Kidney capillary endothelial cell (primary cell): ENCODE results near the gene XPO1.
A peak's percentile ranks its signal among the peaks of the same experiment; 100 is the strongest.
"Not testable (repeated sequence)": the region's sequence is repeated elsewhere in the genome, so short reads cannot be mapped to it uniquely, and the experiment has no call there.

Experiments
- DNase-seq: peaks from one replicate; pipeline ENCODE4 v3.0.0-alpha.2; 2018; ENCODE audit warnings: low spot score

The XPO1 gene

DNA sequence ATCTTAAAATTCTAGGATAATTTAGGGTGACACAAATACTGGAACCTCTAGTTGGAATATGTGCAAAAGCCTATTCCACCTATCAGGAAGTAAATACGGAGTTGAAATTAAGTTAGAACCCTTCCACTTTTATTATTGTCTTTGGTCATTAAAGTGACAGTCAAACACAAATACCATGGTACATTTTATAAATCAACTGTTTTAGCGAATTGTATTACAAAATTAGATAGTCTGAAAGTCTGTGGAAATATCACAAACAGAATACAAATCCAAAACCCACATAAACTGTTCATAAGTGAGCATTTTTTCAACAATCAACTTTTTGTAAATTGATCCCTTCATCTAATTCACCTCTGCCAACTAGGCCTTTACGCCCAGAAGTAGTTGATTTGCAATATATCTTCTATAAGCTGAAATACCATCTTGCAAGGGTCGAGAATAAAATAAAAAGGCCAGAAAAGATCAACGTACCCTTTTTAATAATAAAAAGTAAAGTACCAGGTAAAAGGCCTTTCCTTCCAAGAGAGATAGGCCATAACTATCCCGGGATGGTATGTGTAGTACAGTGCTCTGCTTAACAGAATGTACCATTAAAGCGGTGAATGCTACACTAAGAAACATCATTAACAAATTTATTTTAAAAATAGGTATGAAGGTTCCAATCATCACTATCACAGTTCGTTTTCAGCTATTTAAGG lies 68.6 kb downstream of the XPO1 start:
- peak; percentile 10 for DNase-seq

DNA sequence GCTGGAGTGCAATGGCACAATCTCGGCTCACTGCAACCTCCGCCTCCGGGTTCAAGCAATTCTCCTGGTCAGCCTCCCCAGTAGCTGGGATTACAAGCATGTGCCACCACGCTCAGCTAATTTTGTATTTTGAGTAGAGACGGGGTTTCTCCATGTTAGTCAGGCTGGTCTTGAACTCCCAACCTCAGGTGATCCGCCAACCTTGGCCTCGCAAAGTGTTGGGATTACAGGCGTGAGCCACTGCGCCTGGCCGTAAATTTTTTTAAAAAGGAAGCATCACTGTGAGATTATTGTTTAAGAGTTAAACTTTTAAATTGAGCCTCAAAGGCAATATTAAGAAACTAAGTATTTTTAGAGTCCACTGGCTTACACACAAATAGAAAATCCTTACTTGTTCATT lies 69.9 kb downstream of the XPO1 start:
- not testable (repeated sequence) for DNase-seq

DNA sequence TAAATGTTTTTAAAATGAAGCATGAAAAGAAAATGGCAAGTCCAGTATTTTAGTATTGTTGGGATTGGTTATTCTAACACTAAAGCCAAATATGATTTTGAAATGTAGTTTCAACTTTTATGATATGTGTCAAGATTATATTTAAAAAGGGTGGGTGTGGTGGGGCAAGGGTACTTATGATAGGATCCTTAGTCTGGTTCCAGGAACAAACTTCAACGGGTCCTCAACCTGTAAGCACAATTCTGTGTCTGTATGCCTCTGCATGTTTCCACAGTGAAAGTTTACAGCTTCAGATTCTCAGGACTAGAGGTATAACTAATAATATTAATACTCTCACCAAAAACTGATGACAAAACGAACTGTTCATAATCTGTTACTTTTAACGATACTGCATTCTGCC lies 73.1 kb downstream of the XPO1 start:
- DNase-seq, result no peak

DNA sequence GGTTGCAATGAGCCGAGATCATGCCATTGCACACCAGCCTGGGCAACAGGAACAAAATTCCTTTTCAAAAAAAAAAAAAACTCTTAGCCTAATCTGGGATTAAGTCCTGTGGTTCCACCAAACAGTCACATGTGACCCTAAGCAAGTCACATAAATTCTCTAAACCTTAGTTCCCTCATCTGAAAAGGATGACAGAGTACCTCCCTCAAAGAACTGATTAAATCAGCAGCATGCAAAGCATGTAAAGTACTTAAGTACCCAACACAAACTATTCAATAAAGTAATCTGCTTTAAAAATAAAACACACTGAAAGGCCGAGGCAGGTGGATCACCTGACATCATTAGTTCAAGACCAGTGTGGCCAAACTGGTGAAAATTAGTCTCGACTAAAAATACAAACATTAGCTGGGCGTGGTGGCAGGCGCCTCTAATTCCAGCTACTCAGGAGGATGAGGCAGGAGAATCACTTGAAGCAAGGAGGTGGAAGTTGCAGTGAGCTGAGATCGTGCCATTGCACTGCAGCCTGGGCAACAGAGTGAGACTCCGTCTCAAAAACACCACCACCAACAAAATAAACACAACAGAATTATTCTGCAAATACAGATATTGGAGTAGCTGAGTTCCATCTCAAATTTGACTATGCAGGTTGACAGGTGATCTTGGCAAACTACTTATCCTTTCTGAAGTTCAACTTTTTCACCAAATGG lies 74.2 kb downstream of the XPO1 start:
- no peak for DNase-seq

DNA sequence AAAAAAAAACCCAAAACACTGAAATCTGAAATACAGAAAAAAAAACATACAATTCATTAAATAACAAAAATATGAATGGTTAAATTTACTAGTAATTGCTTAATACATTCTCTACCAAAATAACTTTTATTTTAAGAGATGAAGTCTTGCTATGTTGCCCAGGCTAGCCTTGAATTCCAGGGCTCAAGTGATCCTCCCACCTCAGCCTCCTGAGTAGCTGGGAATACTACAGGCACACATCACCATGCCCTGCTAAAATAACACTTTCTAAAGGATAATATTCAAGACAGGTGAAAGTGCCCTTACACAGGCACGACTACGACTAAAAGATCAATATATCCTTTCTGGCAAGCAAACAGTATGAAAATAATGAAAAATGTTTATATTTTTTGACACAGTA lies 76.8 kb downstream of the XPO1 start:
- no peak for DNase-seq

DNA sequence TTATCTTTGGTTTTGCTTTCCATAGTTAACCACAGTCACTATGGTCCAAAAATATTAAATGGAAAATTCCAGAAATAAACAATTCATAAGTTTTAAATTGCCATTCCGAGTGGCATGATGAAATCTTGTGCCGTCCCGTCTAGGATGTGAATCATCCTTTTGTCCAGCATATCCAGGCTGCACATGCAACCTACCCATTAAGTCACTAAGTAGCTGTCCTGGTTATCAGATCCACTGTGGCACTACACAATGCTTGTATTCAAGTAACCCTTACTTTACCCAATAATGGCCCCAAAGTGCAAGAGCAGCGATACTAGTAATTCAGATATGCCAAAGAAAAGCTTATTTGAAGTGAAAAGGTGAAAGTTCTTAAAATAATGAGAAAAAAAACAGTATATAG lies 78.0 kb downstream of the XPO1 start:
- peak; percentile 84 for DNase-seq

DNA sequence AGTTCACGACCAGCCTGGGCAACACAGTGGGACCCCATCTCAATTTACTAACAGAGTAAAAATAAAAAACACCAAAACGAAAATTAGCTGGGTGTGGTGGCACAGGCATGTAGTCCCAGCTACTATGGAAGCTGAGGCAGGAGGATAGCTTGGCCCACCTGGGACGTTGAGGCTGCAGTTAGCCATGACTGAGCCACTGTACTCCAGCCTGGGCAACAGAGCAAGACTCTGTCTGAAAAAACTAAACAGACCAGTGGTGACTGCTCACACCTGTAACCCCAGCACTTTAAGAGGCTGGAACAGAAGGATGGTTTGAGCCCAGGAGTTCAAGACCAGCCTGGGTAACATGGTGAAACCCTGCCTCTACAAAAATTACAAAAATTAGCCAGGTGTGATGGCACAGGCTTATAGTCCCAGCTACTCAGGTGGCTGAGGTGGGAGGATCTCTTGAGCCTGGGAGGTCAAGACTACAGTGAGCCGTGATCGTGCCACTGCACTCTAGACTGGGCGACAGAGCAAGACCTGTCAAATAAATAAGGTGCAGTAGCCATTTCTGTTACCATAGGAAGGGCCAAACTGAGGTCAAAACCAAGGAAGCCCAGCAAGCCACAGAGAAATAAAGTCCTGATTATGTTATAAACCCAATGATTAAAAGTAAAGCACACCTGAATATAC lies 81.3 kb downstream of the XPO1 start:
- DNase-seq, result no peak

DNA sequence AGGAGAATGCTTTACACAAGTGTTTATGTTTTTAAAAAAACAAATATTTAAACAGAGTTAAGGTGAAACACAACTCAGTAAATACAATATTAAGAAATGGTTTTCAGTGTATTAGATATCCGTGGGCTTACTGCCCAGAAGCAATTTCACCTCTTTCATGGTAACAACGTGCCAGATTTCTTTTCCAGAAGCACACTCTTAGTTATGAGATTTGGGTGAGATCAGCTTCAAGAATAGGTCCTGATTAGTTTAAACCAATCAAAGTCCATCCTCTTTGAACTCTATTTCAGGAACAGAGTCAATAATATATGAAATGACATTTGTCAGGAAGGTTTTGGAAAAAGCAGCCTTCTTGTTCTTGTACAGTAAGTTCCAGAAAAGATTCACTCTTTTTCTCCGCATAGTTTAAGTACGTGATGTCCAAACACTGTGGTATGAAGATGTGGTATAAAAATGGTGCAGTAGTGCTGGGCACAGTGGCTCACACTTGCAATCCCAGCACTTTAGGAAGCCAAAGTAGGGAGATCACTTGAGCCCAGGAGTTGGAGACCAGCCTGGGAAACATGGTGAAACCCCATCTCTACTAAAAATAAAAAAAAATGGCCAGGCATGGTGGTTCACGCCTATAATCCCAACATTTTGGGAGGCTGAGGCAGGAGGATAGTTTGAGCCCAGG lies 81.9 kb downstream of the XPO1 start:
- DNase-seq, result no peak

DNA sequence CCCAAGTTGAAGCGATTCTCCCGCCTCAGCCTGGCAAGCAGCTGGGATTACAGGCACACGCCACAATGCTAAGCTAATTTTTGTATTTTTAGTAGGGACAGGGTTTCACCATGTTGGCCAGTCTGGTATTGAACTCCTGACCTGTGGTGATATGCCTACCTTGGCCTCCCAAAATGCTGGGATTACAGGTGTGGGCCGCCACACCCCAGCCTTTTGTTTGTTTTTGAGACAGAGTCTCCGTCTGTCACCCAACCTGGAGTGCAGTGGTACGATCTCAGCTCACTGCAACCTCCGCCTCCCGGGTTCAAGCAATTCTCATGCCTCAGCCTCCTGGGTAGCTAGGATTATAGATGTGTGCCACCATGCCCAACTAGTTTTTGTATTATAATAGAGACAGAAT lies 83.2 kb downstream of the XPO1 start:
- DNase-seq, result not testable (repeated sequence)

DNA sequence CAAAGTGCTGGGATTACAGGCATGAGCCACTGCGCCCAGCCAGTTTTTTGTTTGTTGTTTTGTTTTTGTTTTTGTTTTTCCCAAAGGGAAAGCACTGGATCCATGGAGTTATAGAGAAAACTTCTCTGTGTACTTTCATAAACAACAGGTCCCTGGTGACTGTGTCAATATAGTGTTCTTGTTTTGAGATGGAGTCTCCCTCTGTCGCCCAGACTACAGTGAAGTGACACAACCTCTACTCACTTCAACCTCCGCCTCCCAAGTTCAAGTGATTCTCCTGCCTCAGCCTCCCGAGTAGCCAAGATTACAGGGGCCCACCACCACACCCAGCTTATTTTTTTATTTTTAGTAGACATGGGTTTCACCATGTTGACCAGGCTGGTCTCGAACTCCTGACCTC lies 83.8 kb downstream of the XPO1 start:
- DNase-seq, result no peak

DNA sequence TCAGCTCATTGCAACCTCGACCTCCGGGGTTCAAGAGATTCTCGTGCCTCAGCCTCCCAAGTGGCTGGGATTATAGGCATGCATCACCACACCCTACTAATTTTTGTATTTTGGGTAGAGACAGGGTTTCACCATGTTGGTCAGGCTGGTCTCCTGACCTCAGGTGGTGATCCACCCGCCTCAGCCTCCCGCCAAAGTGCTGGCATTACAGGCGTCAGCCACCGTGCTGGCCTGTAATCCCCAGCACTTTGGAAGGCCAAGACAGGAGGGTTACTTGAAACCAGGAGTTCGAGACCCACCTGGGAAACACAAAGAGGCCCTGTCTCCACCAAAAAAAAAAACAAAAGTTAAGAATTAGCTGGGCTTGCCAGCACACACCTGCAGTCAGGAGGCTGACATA lies 85.8 kb downstream of the XPO1 start:
- no peak for DNase-seq

DNA sequence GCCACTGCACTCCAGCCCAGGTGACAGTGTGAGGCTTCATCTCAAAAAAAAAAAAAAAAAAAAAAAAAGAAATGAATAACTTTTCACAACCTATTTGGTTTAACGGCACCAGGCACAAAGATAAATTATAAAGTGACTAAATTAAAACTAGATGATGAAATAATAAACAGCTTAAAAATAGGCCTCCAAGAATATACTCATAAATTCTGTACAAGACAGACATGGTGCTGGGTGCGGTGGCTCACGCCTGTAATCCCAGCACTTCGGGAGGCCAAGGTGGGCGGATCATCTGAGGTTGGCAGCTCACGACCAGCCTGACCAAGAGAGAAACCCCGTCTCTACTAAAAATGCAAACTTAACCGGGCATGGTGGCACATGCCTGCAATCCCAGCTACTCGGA lies 87.0 kb downstream of the XPO1 start:
- no peak for DNase-seq

DNA sequence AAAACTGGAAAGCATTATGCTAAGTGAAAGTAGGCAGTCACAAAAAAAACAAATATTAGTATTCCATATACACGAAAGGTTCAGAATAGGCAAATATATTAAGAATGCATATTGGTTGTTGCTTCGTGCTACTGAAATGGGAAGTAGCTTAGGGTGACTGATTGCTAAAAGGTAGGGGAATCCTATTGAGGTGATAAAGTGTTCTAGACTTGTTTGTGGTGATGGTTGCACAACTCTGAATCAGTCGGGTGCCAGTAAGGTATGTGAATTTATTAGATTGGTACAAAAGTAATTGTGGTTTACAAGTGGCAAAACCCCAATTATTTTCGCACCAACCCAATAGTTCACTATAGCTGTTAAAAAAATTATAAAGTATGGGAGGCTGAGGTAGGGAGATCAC lies 88.0 kb downstream of the XPO1 start:
- DNase-seq, result no peak

DNA sequence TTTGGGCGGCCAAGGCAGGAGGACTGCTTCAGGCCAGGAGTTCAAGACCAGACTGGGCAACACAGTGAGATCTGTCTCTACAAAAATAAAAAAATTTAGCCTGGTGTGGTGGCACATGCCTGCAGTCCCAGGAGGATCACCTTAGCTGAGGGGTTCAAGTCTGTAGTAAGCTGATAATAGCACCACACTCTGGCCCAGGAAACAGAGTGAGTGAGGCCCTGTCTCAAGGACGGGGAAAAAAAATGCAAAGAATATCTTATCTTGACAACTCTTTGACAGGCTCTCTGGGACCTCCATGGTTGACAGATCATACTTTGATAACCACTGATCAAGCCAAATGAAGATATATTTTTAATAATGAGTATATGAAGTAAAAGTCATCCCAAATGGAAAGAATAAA lies 89.9 kb downstream of the XPO1 start:
- no peak for DNase-seq

DNA sequence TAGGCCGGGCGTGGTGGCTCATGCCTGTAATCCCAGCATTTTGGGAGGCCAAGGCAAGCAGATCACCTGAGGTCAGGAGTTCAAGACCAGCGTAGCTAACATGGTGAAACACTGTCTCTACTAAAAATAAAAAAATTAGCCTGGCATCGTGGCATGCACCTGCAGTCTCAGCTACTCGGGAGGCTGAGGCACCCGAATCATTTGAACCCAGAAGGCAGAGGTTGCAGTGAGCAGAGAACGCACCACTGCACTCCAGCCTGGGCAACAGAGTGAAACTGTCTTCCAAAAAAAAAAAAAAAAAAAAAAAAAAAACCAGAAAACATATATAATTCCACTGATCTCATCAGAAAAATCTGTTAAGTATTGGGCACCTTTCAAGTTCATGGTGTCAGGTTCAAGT lies 91.2 kb downstream of the XPO1 start:
- DNase-seq, result not testable (repeated sequence)

DNA sequence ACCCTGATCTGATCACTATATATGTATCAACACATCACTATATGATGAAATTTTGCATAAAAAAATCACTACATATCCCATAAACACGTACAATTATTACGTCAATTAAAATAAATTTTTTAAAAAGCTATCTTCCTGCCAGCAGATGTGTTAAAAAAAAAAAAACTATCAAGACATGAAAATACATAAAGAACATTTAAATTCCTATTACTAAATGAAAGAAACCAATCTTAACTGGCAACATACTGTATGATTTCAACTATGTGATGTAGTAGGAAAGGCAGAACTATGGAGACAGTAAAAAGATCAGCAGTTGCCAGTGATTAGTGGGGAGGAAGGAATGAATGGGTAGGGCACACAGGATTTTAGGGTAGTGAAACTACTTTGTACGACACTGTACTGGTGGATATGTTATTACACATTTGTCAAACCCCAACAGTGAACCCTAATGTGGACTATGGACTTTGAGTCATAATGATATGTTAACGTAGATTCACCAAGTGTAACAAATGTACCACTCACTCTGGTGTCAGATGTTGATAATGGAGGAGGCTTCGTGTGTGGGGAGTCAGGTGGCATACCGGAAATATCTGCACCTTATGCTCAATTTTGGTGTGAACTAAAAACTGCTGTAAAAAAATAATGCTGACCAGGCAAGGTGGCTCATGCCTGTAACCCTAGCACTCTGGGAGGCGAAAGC lies 94.7 kb downstream of the XPO1 start:
- DNase-seq, result no peak

DNA sequence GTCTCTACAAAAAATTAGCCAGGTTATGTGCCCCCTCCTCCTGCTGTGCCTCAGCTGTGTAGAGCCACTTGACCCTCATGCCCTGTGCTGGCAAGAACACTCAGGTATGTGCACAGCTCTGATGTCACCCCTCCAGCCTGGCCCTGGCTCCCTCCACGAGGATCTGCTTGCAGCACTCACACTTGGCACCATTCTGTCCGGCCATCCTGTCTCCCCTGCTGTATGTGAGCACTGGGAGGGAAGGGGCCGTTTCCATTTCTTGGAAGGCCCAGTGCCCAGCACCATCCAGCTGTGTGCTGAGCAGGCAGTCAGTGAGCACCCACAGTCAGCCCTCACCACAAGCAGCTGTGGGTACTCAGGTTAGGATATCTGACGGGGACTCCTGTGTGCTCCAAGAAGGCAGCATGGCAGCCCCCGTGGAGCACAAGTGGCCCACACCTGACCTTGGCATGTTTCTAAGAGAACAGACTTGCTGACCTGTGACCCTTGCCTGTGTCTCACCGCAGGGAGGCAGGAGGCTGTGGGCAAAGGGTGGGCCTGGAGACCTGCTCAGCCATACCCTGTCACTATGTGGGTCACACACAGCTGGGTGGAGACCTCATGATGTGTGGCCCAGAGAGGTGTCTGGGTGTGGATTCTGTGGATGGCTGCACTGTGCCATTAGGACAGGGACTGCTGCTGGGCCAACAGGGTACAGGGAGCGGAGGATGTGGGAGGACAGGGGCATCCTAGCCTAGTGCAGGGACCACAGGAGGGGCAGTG lies 98.7 kb downstream of the XPO1 start:
- DNase-seq, result no peak

DNA sequence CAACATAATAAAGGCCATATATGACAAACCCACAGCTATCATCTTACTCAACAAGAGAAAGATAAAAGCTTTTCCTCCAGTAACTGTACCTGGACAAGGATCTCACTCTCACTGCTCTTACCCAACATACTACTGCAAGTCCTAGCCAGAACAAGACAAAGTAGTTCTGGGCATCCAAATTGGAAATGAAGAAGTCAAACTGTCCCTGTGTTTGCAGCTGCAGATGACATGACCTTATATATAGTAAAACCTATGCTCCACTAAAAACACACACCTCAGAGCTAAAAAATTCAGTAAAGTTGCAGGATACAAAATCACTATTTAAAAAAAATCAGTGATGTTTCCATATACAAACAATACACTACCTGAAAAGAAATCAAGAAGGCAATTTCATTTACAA lies 99.5 kb downstream of the XPO1 start:
- DNase-seq, result no peak

DNA sequence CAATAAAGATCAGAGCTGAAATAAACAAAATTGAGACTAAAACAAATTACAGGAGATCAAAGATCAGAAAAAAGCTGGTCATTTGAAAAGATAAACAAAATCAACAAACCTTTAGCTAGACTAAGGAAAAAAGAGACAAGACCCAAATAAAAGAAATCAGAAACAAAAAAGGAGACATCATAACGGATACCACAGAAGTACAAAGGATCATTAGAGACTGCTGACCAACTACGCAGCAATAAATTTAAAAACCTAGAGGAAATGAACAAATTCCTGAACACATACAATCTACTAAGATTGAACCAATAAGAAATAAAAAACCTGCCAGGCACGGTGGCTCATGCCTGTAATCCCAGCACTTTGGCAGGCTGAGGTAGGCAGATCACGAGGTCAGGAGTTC lies 101.0 kb downstream of the XPO1 start:
- DNase-seq, result no peak

DNA sequence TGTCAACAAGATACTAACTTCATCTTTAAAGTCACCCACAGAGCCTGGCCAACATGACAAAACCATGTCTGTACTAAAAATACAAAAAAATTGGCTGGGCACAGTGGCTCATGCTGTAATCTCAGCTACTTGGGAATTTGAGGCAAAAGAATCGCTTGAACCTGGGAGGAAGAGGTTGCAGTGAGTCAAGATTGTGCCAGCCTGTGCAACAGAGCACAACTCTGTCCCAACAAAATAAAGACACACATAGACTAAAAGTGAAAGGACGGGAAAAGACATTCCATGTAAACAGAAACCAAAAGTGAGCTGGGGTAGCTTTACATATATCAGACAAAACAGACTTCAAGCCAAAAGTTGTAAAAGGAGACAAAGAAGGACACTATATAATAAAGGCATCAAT lies 102.1 kb downstream of the XPO1 start:
- DNase-seq, result no peak

DNA sequence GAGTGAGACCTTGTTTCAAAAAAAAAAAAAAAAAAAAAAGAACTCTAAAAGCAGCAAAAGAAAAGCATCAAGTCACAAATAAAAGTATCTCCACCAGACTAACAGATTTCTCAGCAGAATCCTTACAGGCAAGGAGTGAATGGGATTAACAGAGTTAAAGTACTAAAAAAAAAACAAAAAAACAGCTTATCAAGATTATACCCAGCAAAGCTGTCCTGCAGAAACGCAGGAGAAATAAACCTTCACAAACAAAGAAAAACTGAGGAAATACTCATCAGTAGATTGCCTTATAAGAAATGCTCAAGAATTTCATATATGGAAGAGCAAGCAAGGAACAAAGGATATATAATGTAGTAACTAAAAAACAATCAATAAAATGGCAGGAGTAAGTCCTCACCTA lies 102.9 kb downstream of the XPO1 start:
- DNase-seq, result no peak

DNA sequence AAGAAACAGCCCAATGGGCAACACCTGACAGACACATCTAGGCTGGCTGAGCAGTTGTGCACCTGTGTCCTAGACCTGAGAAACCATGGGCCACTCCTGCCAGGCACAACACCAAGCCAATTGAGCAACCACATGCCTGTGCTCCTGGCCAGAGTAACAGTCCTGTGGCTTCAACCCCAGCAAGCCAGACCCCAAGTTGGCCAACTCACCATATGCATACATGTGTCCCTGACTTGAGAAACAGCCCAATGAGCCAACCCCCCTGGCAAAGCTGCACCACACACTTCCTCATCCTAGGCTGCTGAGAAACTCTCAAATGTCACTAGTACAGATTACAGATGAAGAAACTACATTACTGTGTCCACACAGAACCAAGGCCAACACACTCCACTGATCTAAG lies 103.8 kb downstream of the XPO1 start:
- DNase-seq, result no peak
